Liver (tissue), 9 donors: ENCODE data around the gene MTHFSD. TPM values are rescaled to one million over a fixed set of nuclear protein-coding genes. Genes with fewer than 3 reads are reported as not detected.

ENCODE experiments used
- DNase-seq: peaks from one replicate; pipeline ENCODE4 v3.0.0-alpha.2; 2017; ENCODE audit warnings: low spot score
- H3K27ac ChIP-seq, 2 donors: one replicate each; pipeline ENCODE4 v1.7.0; 2013; ENCODE audit warnings: inconsistent platforms in 2 of 2, low read length in 2 of 2, control low read depth in 1 of 2, low read depth in 1 of 2, mild to moderate bottlenecking in 1 of 2
- H3K27me3 ChIP-seq, 4 donors: one replicate each; pipeline versions ENCODE4 v1.6.1 to v1.7.0; 2013; ENCODE audit warnings: low read length in 3 of 4, inconsistent platforms in 1 of 4, mild to moderate bottlenecking in 1 of 4, moderate library complexity in 1 of 4; ENCODE audit not compliant: control insufficient read depth in 4 of 4, insufficient read depth in 4 of 4
- H3K36me3 ChIP-seq, 4 donors: one replicate each; pipeline versions ENCODE4 v1.6.1 to v1.7.0; 2013; ENCODE audit warnings: low read length in 3 of 4, mild to moderate bottlenecking in 3 of 4, low read depth in 1 of 4, moderate library complexity in 1 of 4; ENCODE audit not compliant: control insufficient read depth in 4 of 4, insufficient read depth in 3 of 4
- H3K4me1 ChIP-seq, 4 donors: one replicate each; pipeline versions ENCODE4 v1.6.1 to v1.7.0; 2013; ENCODE audit warnings: low read length in 3 of 4, mild to moderate bottlenecking in 3 of 4, moderate library complexity in 1 of 4; ENCODE audit not compliant: control insufficient read depth in 4 of 4, insufficient read depth in 4 of 4
- H3K4me3 ChIP-seq, 3 donors: one replicate each; pipeline versions ENCODE4 v1.6.1 to v1.7.0; 2013; ENCODE audit warnings: low read length in 3 of 3, control low read depth in 1 of 3, low read depth in 1 of 3, mild to moderate bottlenecking in 1 of 3
- H3K9ac ChIP-seq, 2 donors: one replicate each; pipeline ENCODE4 v1.7.0; 2013; ENCODE audit warnings: low read length in 2 of 2, mild to moderate bottlenecking in 2 of 2, moderate library complexity in 2 of 2, control low read depth in 1 of 2, low read depth in 1 of 2
- H3K9me3 ChIP-seq, 4 donors: one replicate each; pipeline versions ENCODE4 v1.6.1 to v1.7.0; 2013; ENCODE audit warnings: low read length in 3 of 4; ENCODE audit not compliant: control insufficient read depth in 4 of 4
- FOXA1 ChIP-seq: IDR thresholded peaks from 2 replicates; pipeline ENCODE4 v1.6.1; 2016; ENCODE audit warnings: antibody characterized with exemption
- FOXA2 ChIP-seq: IDR thresholded peaks from 2 replicates; pipeline ENCODE4 v1.6.1; 2016; ENCODE audit warnings: antibody characterized with exemption
- GABPA ChIP-seq, 2 donors: IDR thresholded peaks in 1 of 2; conservative IDR thresholded peaks in 1 of 2; 2 replicates each; pipeline ENCODE4 v1.6.1; 2016; ENCODE audit warnings: antibody characterized with exemption in 2 of 2, mild to moderate bottlenecking in 1 of 2, moderate library complexity in 1 of 2
- HNF4G ChIP-seq: IDR thresholded peaks from 2 replicates; pipeline ENCODE4 v1.6.1; 2016; ENCODE audit warnings: antibody characterized with exemption
- JUND ChIP-seq, 2 donors: IDR thresholded peaks; 2 replicates each; pipeline ENCODE4 v1.6.1; 2016; ENCODE audit warnings: antibody characterized with exemption in 2 of 2
- NR2F2 ChIP-seq: IDR thresholded peaks from 2 replicates; pipeline ENCODE4 v1.6.1; 2016; ENCODE audit warnings: antibody characterized with exemption
- RAD21 ChIP-seq, 2 donors: IDR thresholded peaks; 2 replicates each; pipeline ENCODE4 v1.6.1; 2016; ENCODE audit warnings: antibody characterized with exemption in 2 of 2, mild to moderate bottlenecking in 2 of 2
- RXRA ChIP-seq, 2 donors: IDR thresholded peaks; 2 replicates each; pipeline ENCODE4 v1.6.1; 2017 to 2018; ENCODE audit warnings: antibody characterized with exemption in 2 of 2, mild to moderate bottlenecking in 1 of 2
- YY1 ChIP-seq: IDR thresholded peaks from 2 replicates; pipeline ENCODE4 v1.6.1; 2016; ENCODE audit warnings: antibody characterized with exemption, mild to moderate bottlenecking
- WGBS: extraction: QIAGEN DNeasy Blood & Tissue Kit; methylation state at CpG from one replicate; pipeline ENCODE4 v1.1.7; 2013; 5-methylcytosine and 5-hydroxymethylcytosine counted together
- polyA plus RNA-seq, 2 donors: library from polyadenylated mRNA; stranded (reverse) in 1 of 2; unstranded in 1 of 2; fragments of 200-250 nt in 1 of 2; fragments of >200 nt in 1 of 2; fragmentation: Nextera tagmentation in 1 of 2; extraction: Ambion mirVana in 1 of 2; gene quantifications; one replicate each; pipeline versions ENCODE4 v1.2.1 to v1.2.3, GENCODE V29; 2013 to 2015
- total RNA-seq, 2 donors: library from RNA; depleted of rRNA; stranded (reverse); fragments of >200 nt; gene quantifications; one replicate each; pipeline ENCODE4 v1.2.3, GENCODE V29; 2014
- TF ChIP-seq, protein P1 (sequence below): fragments of 150-350 bp; IDR thresholded peaks from 2 replicates; pipeline ENCODE4 v1.5.1; 2017; ENCODE audit warnings: improper control_type of control experiment, low read depth, low read length; ENCODE audit not compliant: missing input control
- TF ChIP-seq, protein P2 (sequence below): IDR thresholded peaks from 2 replicates; pipeline ENCODE4 v1.6.1; 2016; ENCODE audit warnings: antibody characterized with exemption
- TF ChIP-seq, protein P3 (sequence below): IDR thresholded peaks from 2 replicates; pipeline ENCODE4 v1.6.1; 2016; ENCODE audit warnings: antibody characterized with exemption, mild to moderate bottlenecking
- donor health status: healthy.
- donor health status: healthy.
- donor health status: healthy.
- donor health status: healthy.
- donor health status: healthy.

The MTHFSD gene
- total and polyA plus RNA-seq, 4 donors = 4.6 to 8.1 (median 6.5) TPM

DNA sequence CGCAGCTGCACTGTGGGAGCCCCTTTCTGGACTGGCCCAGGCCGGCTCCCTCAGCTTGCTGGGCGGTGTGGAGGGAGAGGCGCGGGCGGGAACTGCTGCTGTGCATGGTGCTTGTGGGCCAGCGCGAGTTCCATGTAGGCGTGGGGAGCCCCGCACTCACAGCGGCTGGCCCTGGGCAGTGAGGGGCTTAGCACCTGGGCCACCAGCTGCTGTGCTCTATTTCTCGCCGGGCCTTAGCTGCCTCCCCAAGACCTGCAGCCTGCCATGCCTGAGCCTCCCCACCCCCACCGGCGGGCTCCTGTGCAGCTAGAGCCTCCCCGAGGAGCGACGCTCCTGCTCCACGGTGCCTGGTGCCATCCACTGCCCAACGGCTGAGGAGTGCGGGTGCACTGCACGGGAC is 1.7 kb downstream of the MTHFSD start:
- Histone ChIP-seq H3K27ac (no peak overlapping the region), H3K36me3 (peaks cover 0 to 21% (median 6%) of the 10 kb centered on the region in 4 donors), H3K4me1 (peaks cover 0 to 16% (median 12%) of the 10 kb centered on the region in 4 donors), H3K9me3 (no peaks in the 10 kb centered on the region), H3K9ac (no peak overlapping the region), H3K4me3 (no peak overlapping the region), H3K27me3 (no peaks in the 10 kb centered on the region)
- 99% methylated on average over 22 of the region's 22 CpGs for WGBS
- TF ChIP-seq RAD21 (IDR thresholded peaks at IDR 0.05) (no peak), FOXA1 (no peak), GABPA (IDR thresholded peaks at IDR 0.05 in 1 of 2, conservative IDR thresholded peaks at IDR 0.05 in 1 of 2) (no peak), NR2F2 (no peak), FOXA2 (no peak), JUND (IDR thresholded peaks at IDR 0.05) (no peak)
- TF ChIP-seq, protein P1, sequence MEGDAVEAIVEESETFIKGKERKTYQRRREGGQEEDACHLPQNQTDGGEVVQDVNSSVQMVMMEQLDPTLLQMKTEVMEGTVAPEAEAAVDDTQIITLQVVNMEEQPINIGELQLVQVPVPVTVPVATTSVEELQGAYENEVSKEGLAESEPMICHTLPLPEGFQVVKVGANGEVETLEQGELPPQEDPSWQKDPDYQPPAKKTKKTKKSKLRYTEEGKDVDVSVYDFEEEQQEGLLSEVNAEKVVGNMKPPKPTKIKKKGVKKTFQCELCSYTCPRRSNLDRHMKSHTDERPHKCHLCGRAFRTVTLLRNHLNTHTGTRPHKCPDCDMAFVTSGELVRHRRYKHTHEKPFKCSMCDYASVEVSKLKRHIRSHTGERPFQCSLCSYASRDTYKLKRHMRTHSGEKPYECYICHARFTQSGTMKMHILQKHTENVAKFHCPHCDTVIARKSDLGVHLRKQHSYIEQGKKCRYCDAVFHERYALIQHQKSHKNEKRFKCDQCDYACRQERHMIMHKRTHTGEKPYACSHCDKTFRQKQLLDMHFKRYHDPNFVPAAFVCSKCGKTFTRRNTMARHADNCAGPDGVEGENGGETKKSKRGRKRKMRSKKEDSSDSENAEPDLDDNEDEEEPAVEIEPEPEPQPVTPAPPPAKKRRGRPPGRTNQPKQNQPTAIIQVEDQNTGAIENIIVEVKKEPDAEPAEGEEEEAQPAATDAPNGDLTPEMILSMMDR = no peak
- TF ChIP-seq, protein P2, sequence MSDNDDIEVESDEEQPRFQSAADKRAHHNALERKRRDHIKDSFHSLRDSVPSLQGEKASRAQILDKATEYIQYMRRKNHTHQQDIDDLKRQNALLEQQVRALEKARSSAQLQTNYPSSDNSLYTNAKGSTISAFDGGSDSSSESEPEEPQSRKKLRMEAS = no peak
- DNase-seq = no peak

DNA sequence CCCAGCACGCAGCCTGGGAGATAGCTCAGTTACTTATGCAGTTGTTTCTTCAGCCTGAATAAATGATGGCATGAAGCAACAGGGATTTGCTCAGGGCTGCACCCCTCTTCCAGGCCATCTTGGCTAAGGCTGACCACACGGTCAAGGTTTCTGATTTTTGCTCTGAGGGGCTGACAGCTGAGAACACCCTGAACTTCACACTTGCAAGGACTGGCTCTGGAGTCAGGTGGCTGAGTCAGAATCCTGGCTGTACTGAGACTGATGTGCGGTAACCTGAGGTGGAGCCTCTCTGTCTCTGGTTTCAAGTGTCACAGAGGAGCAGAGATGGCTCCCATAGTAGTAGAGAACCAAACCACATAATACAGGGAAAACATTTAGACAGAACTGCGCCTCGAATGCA is 4.8 kb downstream of the MTHFSD start:
- H3K4me1 ChIP-seq = peaks cover 0 to 10% (median 8%) of the 10 kb centered on the region in 4 donors
- no peaks in the 10 kb centered on the region for H3K27me3 ChIP-seq
- H3K36me3 ChIP-seq = peaks cover 0 to 48% (median 19%) of the 10 kb centered on the region in 4 donors
- TF ChIP-seq, protein P3, sequence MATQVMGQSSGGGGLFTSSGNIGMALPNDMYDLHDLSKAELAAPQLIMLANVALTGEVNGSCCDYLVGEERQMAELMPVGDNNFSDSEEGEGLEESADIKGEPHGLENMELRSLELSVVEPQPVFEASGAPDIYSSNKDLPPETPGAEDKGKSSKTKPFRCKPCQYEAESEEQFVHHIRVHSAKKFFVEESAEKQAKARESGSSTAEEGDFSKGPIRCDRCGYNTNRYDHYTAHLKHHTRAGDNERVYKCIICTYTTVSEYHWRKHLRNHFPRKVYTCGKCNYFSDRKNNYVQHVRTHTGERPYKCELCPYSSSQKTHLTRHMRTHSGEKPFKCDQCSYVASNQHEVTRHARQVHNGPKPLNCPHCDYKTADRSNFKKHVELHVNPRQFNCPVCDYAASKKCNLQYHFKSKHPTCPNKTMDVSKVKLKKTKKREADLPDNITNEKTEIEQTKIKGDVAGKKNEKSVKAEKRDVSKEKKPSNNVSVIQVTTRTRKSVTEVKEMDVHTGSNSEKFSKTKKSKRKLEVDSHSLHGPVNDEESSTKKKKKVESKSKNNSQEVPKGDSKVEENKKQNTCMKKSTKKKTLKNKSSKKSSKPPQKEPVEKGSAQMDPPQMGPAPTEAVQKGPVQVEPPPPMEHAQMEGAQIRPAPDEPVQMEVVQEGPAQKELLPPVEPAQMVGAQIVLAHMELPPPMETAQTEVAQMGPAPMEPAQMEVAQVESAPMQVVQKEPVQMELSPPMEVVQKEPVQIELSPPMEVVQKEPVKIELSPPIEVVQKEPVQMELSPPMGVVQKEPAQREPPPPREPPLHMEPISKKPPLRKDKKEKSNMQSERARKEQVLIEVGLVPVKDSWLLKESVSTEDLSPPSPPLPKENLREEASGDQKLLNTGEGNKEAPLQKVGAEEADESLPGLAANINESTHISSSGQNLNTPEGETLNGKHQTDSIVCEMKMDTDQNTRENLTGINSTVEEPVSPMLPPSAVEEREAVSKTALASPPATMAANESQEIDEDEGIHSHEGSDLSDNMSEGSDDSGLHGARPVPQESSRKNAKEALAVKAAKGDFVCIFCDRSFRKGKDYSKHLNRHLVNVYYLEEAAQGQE = no peak
- TF ChIP-seq RXRA (IDR thresholded peaks at IDR 0.05) (no peak), JUND (IDR thresholded peaks at IDR 0.05) (no peak), FOXA1 (no peak), RAD21 (IDR thresholded peaks at IDR 0.05) (no peak), FOXA2 (no peak), YY1 (no peak), HNF4G (no peak), NR2F2 (no peak)
- TF ChIP-seq, protein P2 = no peak
- TF ChIP-seq, protein P1 = no peak
- H3K9ac ChIP-seq = no peak overlapping the region
- no peak for DNase-seq
- H3K9me3 ChIP-seq = no peaks in the 10 kb centered on the region
- 97% methylated on average over 5 of the region's 5 CpGs for WGBS
- H3K27ac ChIP-seq = no peak overlapping the region
- H3K4me3 ChIP-seq = no peak overlapping the region
